NCI-H82 (cell line): ENCODE measurements around the gene FBL.

Experiments
- DNase-seq: peaks from one replicate; lab custom pipeline; 2025; lab: John Stamatoyannopoulos, UW

FBL gene

GRCh38 chr19:39788244-39788643 lies 57.9 kb downstream of the FBL start:
- DNase-seq: no peak
